Hematopoietic multipotent progenitor cell treated with erythropoietin and hydrocortisone succinate and interleukin-3 and kit ligand, for 17 days (in vitro differentiated cells): ENCODE measurements around the gene NRF1.
"Not testable (repeated sequence)": the region's sequence is repeated elsewhere in the genome, so short reads cannot be mapped to it uniquely, and the experiment has no call there.

Experiments
- DNase-seq: peaks from one replicate; pipeline ENCODE4 v3.0.0-alpha.2; 2015; ENCODE audit warnings: low spot score

Gene NRF1

DNA sequence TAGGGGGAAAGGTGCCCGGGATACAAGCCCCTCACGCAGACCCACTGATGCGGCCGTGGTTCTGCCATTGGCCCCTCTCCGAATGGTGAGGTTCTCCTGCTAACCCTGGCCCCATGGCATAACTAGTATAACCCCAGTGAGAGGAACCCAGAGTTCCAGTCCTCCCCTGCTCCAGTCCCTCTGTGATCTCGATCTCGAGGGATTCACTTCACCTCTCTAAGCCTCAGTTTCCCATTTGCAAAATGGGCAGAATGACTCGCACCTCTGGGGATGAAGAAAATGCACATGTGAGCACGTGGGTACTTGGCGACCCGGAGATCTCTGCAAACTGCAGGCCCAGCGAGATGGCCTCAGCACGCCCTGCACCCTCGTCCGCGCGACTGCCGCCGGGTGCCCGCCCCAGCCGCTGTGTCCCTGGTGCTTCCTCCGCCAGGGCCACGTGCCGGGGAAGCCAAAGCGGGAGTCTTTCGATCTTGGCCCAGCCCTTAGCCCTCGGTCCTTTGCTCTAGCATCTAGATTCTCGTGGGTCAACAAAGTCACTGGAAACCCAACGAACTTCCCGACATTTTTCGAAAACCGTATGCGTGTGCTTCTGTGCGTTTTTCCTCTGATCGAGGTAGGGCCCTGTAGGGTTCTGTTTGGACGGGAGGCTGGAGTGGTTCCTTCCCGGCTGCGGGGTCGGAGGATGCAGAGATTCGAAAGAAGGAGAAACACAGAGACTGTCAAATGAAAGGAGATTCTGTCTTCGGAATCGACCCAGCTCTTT, 171.5 kb downstream of the NRF1 start:
- no peak for DNase-seq

GRCh38 chr7:129783584-129783919, 172.0 kb downstream of the NRF1 start:
- DNase-seq: no peak

DNA sequence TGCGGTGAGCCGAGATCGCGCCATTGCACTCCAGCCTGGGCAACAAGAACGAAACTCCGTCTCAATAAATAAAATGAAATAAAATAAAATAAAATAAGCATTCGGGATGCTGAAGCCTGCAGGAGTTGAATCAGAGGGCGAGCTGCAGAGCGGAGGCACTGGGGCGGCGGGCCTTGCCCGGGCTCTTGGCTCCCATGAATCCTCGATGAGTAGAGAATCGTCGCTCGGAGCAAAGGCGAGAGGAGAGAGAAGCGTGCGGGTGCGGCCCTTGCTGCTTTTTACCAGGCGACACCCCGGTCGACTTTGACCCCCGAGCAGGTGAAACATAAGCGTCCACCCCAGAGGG, 172.9 kb downstream of the NRF1 start:
- DNase-seq: no peak

- no peak for DNase-seq
Observed at GRCh38 chr7:129784783-129785684, 173.5 kb downstream of the NRF1 start.

DNA sequence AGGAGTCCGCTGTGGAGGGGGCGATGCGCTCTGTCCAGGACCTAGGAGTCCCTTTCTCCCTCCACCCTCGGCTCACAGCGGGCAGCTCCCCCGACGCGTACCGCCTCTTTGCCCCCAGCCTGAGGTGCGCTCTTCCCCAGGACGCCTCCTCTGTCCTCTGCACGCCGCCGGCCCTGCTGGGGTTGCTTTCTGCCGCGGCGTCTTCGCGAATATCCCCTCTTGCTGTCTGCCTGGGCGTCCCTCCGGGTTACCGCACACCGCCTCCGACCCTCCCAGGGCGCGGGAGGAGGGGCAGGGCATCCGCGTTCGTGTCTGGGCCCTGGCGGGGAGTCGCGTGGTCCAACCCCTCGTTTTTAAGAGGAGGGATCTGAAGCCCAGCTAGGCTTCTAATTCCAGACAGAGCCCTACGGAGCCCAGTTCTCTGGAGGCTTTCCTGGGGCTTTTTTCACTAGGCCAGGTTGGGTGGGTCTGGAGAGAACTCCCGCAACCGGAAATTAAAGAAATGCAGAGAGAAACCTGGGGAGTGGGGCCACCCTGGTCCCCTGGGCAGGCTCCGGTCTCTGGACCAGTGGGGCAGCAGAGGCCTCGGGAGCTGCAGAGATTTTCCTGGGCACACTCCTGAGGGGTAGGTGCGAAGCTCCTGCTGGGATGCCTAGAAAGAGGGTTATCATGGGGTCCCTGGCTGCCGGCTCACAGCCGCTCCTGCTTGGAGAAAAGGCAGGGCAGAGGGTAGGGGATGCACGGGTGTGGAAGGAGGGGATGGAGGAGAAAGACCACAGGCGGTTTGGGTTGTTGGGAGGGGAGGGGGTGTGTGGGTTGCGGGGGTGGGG, 174.4 kb downstream of the NRF1 start:
- no peak for DNase-seq

GRCh38 chr7:129786825-129787563, 175.5 kb downstream of the NRF1 start:
- DNase-seq: no peak

DNA sequence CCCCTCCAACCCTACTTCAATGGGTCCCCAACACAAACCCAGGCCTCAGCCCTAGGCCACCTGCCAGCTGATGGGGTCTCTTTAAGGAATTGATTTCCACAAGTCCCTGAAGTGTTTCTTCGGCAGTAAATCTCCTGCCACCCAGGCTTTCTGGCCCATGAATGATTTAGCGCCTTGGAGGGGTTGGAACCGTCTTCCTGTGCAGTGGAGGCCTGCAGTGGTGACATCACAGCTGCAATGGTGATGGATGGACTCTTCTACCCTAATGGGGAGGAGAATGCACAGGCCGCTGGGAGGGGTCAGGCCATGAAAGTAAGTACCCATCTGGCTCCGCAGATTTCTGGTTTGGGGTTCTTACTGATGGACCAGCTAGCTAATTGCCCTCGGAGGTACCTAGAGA, 177.5 kb downstream of the NRF1 start:
- no peak for DNase-seq

GRCh38 chr7:129789652-129790051, 178.1 kb downstream of the NRF1 start:
- DNase-seq: no peak

- no peak for DNase-seq
Observed at GRCh38 chr7:129790136-129790535, 178.6 kb downstream of the NRF1 start.

- DNase-seq: no peak
Observed at GRCh38 chr7:129792721-129793120, 181.2 kb downstream of the NRF1 start.

DNA sequence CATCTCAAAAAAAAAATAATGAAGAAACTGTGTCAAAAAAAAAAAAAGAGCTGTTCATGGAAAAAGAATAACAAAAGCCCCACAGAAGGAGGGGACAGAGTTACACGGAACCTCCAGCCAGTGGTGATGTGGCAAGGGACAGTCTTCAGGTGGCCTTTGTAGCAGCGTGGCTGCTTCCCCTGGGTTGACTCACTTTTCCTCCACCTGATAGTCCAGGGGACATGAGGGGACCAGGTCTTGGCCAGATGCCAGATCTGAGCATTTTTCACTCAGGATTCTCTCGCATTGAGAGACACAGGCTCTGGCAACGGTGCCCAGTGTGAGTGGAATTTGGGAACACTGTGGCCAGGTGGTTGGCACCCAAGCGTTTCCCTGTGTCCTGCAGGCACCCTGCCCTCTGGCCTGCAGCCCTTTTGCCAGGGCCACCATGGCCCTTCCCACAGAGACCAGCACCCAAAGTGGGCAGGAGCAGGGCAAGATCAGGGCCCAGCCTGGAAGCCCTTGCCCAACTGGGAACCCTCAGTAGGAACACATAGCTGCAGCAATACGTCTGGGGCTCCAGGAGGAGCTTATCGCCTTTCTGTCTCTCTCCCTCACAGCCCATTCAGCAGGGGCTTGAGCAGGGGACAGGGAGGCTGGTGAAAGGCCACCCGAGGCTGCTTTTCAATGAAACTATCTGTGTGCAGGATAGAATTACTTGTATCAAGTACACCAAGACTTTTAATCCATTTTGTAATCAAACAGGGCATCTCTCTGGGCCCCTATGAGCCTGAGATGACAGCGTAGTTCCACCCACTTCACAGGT, 182.2 kb downstream of the NRF1 start:
- DNase-seq: no peak

GRCh38 chr7:129794461-129794860, 182.9 kb downstream of the NRF1 start:
- DNase-seq: not testable (repeated sequence)

GRCh38 chr7:129796186-129796775, 184.8 kb downstream of the NRF1 start:
- no peak for DNase-seq

DNA sequence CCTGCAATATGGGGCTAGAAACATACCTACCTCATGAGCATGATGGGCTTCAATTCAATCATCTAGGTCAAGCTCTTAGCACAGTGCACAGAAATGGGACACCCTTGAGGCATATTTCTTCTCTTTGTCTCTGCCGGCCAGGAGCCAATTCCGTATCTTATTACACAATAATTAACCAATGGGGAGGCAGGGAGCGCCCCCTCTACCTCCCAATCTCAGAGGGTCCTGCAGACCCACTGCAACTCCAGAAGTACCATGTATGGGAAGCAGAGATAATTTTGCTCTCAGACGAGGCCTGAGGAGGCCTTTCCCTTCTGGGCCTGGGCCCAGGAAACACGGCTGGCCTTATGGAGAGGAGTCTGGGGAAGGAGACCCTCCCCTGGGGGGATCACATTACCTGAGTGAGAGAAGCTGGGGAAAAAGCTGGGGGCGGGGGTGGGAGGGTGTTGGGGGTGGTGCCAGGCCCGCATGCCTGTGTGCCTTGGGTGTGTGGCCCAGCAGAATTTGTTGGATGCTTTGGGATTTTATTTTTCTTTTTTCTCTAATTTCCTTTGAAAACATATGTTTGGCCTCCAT, 185.8 kb downstream of the NRF1 start:
- no peak for DNase-seq

- DNase-seq: no peak
Observed at GRCh38 chr7:129798616-129799349, 187.3 kb downstream of the NRF1 start.

GRCh38 chr7:129799350-129799955, 187.9 kb downstream of the NRF1 start:
- no peak for DNase-seq

GRCh38 chr7:129800901-129801300, 189.4 kb downstream of the NRF1 start:
- DNase-seq: no peak

DNA sequence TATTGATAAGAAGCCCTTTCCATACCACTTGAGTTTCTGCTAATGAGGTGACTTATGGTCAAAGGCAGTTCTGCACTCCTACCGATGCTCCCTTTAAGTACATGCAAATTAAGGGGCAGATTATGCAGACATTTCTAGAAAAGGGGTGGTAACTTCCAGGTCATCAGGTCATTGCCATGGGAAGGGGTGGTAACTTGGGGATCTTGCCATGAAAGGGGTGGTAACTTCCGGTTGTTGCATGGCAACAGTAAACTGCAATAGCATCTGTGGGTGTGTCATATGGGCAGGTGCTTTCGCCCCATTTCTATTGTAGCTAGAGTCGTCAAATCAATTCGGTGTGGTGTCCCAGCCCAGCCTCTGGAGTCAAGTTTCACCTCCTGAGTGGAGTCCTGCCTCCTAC, 190.4 kb downstream of the NRF1 start:
- no peak for DNase-seq

- DNase-seq: no peak
Observed at GRCh38 chr7:129803546-129804081, 192.1 kb downstream of the NRF1 start.
